NCI-H69 (cell line): Measurements from ENCODE around the gene EPS8.

Experiments used
- DNase-seq: peaks from one replicate; lab custom pipeline; 2025; lab: John Stamatoyannopoulos, UW

EPS8 gene

GRCh38 chr12:15717940-15718567 is 71.1 kb downstream of the EPS8 start:
- DNase-seq = peak; percentile 6

DNA sequence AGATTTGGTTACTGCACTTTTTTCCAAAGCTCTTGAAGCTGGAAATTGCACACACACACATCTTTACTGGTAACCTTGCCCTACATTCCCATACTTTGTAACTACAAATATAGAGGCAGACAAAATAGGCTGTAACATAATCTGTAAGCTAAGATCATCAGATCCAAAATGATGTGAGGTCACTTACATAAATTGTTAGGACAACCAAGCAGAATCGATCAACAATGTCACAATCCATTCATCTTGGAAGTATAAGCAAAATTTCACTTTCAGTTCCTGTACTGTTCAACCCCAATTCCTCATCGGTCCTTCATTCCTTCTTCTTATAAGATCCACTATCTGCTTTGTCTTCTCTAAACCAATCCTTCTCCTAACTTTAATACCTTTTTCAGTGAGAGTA is 72.6 kb downstream of the EPS8 start:
- no peak for DNase-seq

GRCh38 chr12:15714256-15714655 is 74.9 kb downstream of the EPS8 start:
- DNase-seq = no peak

DNA sequence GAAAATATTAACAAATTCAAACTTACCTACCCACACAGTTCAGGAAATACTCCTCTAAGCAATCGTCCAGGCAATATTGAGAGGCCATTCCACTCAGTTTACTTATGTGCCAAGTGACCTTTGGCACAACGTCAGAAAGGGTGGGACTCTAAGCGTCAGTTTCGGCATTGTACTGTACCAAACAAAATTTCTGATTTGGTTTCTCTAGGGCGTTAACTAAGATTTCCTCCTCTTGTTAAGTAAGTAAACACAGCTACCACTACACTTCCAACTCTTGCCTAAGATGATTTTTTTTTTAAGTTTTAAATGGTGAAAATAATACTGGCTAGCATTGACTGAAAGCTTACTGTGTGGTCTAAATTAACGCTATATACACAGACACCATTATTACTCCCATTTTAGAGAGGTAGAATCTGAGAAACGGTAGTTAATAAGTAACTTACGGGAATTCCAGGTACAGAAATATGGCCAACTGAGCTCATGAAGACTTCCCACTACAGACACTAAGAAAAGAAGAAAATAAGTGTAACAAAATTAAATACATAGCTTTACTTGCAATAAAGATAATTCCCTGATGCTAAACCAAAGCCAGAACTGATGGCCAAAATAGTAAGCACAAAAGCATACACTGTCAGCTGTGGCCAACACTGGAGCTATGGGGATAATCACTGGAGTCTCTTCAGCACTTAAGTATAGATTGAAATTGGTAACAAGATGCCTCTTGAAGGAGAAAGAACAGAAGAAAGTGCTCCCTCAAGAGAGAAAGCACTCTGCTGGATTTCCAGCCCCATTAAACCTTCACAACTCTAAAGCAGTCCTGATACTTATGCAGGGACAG is 76.1 kb downstream of the EPS8 start:
- no peak for DNase-seq

GRCh38 chr12:15712160-15712559 is 77.0 kb downstream of the EPS8 start:
- no peak for DNase-seq

DNA sequence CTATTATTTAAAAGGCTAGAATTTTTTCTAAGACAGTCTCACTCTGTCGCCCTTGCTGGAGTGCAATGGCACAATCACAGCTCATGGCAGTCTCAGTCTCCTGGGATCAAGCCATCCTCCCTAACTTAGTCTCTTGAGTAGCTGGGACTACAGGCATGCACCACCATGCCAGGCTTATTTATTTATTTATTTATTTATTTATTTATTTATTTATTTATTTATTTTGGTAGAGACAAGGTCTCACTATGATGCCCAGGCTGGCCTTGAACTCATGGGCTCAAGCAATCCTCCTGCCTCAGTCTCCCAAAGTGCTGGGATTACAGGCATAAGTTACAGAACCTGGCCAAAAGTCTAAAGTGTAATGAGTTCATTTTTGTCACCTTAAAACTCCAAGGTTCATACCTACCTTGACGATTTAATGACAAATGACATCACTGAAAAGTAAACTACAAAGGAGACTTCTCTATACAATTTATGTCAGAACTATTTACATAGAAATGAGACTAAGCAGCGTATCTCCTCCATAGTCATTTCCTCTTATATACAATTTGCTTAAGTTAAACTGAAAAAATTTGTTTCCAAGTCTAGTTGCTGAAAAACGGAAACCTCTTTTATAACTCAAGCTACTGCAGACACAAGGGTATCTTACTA is 78.2 kb downstream of the EPS8 start:
- no peak for DNase-seq

- DNase-seq = no peak
Measured at GRCh38 chr12:15709551-15709950, 79.6 kb downstream of the EPS8 start.

- no peak for DNase-seq
Measured at GRCh38 chr12:15708396-15709076, 80.7 kb downstream of the EPS8 start.

DNA sequence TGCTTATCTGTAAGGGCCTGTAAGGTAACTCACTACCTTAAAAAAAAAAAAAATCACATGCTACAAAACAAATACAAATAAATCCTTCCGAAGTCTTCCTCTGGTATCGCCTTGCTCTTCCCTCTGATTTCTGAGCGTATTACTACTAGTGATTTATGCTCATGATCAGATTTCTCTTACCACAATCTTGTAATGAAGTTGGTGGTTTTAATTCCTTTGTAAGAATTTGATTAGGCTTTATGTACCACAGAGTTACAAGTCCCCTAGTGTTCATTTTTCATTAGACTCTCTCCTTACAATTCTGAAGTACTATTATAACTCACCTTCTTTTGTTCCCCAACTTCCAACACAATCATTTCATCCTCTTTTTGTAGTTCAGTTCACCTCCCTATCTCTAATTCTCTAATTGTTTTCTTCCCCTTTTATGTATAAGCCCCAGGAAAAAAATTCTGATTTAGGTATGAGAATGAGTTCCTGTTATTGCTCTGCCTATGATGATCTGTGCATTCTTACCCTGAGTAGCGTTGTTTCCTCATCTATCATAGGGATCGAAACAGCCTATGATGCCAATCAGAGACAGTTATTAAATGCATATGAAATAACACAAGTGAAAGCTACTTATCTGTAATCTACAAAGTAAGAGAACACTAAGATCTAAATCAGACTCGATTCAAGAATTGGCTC is 81.5 kb downstream of the EPS8 start:
- DNase-seq = no peak

DNA sequence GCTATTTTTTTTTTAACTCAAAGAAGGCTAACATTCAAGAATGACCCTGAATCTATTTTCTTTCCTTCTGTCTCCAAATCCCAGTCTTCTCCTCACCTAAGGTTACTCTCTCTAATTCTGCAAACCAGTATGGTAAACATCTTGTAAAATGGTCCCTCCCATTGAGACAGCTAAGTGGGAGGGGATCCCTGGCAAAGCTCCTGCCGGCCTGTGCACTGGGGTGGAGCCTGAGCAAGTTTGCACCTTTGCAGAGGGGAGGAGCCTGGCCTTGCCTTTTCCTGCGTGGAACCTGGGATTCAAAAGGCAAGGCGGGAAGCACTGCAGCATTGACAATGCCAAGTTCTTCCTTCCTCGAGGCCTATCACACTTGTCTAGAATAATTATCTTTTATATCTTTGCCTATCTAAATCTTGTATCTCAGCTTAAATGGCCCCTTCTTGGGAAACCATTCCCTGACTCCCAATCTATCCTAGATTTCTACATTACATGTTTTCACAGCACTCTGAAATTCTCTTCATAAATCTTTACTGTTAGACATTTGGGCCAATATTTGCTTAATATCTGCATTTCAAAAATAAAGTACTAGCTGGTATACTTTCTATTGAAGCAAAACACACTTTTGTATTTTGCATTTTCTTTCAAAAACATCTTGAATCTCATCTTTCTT is 83.0 kb downstream of the EPS8 start:
- DNase-seq = peak; percentile 33

- DNase-seq = no peak
Measured at GRCh38 chr12:15705606-15706005, 83.6 kb downstream of the EPS8 start.

GRCh38 chr12:15702276-15702675 is 86.9 kb downstream of the EPS8 start:
- no peak for DNase-seq

DNA sequence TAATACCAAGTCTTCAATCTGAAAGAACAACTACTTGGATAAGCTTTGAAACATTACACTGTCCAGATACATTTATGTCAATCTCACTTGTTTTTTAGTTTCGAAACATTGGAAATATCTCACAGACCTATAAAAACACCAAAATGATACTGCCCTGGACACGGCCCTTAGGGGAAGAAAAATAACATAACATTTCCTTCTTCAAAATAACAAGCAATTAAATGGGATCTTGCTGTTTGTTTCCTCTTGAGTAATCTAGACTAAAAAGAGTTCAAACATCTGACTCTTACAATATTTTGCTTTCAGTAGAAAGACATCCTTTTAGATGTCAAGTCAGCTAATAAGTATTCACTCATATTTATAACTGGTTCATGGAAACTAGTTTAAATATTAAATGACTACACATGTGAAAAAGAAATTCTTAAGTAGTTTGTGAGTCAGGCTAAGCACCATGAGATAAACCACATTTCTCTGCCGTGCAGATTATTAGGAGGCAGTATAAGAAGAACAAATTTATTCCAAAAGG is 87.5 kb downstream of the EPS8 start:
- no peak for DNase-seq

DNA sequence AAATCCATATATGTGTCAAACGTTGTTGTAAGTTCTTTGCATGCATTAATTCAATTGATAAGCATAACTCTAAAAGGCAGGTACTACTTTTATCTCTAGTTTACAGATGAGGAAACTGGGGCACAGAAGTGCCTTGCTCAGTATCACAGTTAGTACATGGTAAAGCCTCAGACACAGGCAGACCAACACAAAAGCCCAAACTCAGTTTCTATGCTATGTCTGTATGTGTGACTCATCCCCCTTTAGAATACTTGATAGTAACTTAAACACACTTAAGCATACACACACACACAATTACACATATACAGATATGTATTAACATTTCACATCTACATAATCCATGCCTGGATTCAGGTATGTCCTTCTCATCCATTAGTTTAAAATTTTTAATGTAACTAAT is 88.0 kb downstream of the EPS8 start:
- no peak for DNase-seq

DNA sequence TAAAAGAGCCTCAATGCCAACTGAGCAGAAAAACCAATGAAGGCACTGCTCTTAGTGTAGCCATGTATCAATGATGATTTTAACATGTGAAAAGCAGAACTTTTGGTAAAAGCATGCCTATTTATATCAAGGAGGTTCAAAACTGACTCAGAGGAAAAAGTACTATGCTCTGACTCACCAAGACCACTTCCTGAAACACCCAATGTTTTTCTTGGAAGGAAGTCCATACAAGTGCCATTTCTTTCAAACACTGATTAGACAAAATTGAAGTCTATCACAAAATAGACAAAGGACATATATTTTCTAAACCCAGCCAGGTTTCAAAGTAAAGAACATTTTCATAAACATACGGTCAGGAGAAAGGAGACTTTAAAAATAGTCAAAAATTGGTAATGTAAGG is 88.6 kb downstream of the EPS8 start:
- no peak for DNase-seq

- no peak for DNase-seq
Measured at GRCh38 chr12:15699886-15700285, 89.3 kb downstream of the EPS8 start.

GRCh38 chr12:15698377-15698871 is 90.8 kb downstream of the EPS8 start:
- DNase-seq = no peak

- no peak for DNase-seq
Measured at GRCh38 chr12:15697201-15697600, 92.0 kb downstream of the EPS8 start.

- no peak for DNase-seq
Measured at GRCh38 chr12:15693228-15693911, 95.8 kb downstream of the EPS8 start.

DNA sequence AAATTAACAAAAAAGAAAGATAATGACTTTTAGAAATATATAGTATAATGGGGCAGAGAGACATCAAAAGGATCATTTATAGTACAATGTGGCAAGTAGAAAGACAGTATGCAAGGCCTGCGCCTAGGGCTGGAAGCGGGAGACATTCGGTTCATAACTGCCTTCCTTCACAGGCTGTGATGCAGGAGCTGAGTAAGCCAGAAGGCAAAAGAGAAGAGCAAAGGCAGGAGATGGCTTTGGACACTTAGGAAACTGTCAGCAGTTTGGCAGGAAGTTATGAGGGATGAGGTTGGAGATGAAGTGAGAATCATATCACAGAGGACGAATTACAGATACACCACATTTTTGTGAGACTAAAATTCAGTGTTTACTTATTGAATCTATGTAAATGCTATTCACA is 97.8 kb downstream of the EPS8 start:
- no peak for DNase-seq
